HS-5 (cell line): ENCODE measurements around the gene PLA2G4F.

Experiments used
- DNase-seq: peaks from one replicate; pipeline ENCODE4 v3.0.0-alpha.2; 2012; ENCODE audit warnings: low read depth

Gene PLA2G4F

DNA sequence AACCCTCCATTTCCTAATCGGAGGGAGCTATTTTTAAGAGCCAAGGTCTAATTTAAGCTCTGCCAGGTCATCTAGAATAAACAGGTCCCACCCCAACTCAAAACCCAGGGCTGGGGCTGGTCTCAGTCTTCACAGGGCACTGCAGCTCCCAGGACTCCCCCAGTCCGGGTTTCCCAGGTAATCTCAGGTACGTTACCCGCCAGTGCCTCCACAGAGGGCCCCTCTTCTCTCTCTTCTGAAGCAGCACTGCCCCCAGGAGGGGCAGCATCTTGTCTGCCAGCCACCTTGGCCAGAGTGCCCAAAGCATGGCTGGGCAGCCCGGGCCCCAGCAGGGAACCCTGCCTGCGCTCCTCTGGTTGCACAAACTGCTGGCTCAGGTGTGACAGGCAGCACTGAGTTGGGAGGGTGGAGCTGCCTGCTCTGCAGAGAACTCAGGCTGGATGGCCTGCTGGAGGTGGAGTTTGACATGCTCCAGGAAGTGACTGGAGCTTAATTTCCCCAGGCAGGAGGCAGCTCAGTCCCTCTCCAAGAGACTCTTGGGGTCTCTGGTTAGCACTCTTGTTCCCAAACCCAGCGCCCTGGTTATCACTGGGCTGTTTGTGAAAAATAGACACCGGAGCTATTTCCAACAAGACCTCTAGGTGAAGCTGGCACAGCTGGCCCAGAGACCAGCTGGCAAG lies at the start of gene PLA2G4F:
PLA2G4F (minus strand) TSS at position 394 of the 680 bp plus-strand sequence; CDS start at position 307, 87 bp downstream.
- no peak for DNase-seq

- peak; percentile 41 for DNase-seq
Observed at GRCh38 chr15:42203891-42204290, 47.5 kb upstream of the PLA2G4F start.

GRCh38 chr15:42202653-42203052 lies 46.2 kb upstream of the PLA2G4F start:
- no peak for DNase-seq

- DNase-seq: no peak
Observed at GRCh38 chr15:42201801-42202200, 45.4 kb upstream of the PLA2G4F start.

GRCh38 chr15:42199126-42199525 lies 42.7 kb upstream of the PLA2G4F start:
- DNase-seq: no peak

DNA sequence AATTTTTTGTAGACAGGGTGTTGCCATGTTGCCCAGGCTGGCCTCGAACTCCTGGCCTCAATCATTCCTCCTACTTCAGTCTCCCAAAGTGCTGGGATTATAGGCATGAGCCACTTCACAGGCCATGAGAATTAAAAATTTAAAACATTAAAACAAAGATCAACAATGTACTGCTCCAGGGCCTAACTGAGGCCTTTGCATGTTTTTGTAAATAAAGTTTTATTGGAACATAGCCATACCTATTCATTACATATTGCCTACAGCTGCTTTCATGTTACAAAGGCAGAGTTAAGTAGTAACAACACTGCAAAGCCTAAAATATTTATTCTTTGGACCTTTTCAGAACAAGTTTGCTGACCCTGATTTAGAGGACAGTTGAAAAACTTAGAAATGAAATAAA lies 42.1 kb upstream of the PLA2G4F start:
- no peak for DNase-seq

DNA sequence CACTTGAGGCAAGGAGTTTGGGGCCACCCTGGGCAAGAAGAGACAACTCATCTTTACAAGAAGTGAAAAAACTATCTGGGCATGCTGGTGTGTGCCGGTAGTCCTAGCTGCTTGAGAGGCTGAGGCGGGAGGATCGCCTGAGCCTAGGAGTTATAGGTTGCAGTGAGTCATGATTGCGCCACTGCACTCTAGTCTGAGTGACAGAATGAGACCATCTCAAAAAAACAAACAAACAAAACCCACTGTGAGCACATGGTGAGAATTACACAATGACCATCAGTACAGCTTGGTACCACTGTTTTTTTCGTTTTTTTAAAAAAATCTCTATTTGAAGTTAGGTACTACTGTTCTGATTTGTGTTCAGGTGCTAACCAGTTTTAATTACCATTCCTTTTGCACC lies 38.1 kb upstream of the PLA2G4F start:
- DNase-seq: no peak

- no peak for DNase-seq
Observed at GRCh38 chr15:42193383-42193782, 36.9 kb upstream of the PLA2G4F start.

DNA sequence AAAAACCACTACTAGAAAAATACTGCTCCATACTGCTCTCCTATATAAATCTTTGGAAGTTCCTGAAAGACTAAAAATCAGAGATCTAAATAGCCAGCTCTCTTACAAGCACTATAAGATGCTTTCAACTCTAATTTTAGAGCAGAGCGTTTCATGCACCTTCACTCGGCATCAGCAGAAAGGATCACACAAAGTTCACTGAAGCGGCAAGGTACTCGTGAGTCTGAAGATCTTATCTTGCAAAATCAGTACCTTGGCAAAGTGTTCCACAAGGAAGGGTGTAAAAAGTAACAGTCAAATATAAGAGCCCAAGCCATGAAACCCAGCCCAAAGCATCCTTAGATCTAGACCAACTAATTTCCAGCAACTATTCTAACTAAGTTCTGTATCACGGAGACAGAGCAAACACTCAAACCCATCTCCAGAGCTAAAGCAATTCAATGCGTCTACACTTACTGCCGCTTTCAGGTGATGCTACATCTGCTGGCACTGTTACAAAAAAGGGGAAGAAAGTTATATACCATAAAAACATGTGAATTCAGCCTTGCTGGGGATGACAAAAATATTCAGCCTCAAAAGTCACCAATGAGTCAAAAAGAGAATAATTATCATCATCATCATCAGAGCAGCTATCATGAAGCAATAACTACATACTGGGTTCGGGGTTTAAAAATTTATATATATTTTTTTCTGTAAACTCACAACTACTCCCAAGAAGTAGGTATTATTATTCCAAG lies 35.3 kb upstream of the PLA2G4F start:
- no peak for DNase-seq

DNA sequence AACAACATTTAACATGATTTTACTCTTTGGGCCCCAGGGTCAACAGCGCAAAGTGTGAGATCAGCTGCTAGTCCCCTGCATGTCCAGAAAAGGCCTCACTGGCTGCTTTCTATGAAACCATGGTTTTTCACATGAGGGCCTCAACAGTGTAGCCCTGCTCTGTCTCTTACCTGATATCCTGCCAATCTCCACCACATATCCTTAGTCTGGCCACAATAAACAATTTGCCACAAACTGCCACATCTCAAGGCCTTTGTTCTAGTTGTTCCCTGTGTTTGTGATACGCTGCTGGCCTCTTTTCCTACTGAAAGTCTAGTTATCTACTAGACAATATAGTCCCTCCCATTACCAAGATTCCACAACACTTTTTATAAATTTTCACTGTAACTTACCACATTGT lies 33.9 kb upstream of the PLA2G4F start:
- DNase-seq: no peak

GRCh38 chr15:42185801-42186200 lies 29.4 kb upstream of the PLA2G4F start:
- no peak for DNase-seq

DNA sequence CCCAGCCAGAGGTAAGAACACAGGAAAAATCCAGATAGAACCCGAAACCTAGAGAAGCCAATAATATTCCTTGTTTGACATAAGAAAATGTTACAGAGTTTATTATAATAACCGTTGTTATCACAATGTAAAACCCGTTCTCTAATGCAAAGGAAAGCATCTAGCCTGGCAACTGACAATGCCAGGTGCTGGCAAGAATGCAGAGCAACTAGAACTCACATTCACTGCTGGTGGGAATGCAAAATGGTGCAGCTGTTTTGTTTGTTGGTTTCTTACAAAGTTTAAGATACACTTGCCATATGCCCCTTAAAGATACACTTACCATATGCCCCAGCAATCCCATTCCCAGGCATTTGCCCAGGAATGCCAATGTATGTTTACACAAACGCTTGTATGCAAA lies 28.3 kb upstream of the PLA2G4F start:
- no peak for DNase-seq

GRCh38 chr15:42184296-42184695 lies 27.9 kb upstream of the PLA2G4F start:
- no peak for DNase-seq

DNA sequence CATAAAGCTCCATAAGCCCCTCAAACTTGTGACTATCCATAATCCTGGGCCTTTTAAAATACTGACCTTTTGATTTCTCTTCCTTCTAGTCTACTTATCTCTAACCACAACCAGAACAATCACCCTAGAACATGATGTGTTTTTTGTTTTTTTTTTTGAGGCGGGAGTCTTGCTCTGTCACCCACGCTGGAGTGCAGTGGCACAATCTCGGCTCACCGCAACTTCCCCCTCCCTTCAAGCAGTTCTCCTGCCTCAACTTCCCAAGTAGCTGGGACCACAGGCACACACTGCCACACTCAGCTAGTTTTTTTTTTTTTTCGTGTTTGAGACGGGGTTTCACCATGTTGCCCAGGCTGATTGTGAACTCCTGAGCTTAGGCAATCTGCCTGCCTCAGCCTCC lies 26.5 kb upstream of the PLA2G4F start:
- DNase-seq: no peak

GRCh38 chr15:42182328-42182886 lies 26.0 kb upstream of the PLA2G4F start:
- no peak for DNase-seq

GRCh38 chr15:42178056-42178455 lies 21.6 kb upstream of the PLA2G4F start:
- DNase-seq: no peak

DNA sequence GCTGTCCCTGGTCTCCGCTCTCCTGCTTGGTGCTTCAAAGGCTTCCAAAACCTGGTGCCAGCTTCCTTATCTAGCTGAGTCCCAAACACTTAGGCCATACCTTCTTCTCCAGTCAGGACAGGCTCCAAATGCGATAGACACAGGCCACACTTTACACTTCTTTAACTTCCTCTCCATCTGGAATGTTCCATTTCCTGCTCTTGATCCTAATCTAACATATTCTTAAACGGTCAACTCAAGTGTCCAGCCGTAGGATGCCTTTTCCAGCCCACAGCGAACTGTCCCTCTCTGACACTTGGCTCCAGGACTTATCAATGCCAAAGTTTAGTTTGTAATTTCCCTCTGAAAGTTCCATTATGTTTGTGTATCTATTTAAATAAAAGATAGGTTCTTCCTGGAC lies 19.2 kb upstream of the PLA2G4F start:
- DNase-seq: no peak

- DNase-seq: no peak
Observed at GRCh38 chr15:42172475-42172874, 16.0 kb upstream of the PLA2G4F start.

DNA sequence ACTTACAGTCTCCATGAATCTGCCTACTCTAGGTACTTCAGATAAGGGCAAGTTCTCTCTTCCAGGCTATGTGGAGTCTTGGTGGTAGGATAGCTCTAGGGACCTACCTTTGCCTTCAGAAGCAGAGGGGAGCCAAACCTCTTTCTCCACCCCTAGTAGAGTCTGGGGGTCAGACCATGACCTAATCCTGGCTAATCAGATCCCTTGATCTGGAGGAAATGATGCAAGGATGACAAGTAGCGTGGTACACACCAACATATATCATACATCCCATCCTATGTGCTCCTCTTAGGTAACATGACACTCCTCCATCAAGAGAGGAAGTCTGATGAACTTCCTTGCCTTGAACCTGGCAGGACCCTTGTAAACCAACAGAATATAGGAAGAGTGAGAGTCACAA lies 15.4 kb upstream of the PLA2G4F start:
- no peak for DNase-seq

- no peak for DNase-seq
Observed at GRCh38 chr15:42171122-42171521, 14.7 kb upstream of the PLA2G4F start.

DNA sequence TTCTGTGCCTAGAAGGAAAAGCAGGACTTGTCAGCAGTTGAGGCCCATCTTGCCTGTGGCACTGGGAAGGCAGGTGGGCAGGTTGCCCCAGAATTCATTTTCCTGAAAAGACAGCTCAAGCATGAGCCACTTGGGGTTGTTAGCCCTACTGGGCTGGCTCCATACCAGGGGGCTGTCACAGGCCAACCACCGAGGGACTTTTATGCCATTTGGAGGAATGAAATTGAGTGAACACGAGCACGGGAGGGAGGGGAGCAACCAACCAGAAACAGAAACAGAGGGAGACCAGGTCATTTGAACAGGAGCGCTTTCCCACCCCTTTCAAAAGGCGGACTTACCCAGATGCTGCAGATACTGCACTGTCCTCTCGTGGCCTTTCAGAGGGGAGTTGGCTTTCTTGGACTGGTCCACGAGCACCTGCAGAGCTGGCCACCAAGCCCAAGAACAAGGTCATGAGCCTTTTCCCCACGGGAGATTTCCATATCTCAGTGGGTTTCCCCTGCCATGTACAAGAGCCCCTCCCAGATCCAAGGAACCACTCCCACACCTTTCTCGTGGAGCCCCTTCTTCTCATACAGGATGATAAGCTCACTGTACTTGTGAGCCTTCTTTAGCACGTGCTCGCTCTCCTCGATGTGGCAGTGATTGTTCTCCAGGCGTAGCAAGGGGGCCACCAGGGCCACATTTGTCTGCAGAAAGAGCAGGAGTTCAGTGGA lies 9.9 kb upstream of the PLA2G4F start:
- DNase-seq: no peak

GRCh38 chr15:42165106-42165505 lies 8.7 kb upstream of the PLA2G4F start:
- DNase-seq: peak; percentile 33
